Keratinocyte (primary cell): Measurements from ENCODE around the gene RBFOX2. TPM values are rescaled to one million over a fixed set of nuclear protein-coding genes. Genes with fewer than 3 reads are reported as not detected.

Experiments
- DNase-seq: peaks from one replicate; pipeline ENCODE4 v3.0.0-alpha.2; 2011; ENCODE audit warnings: low read depth, missing footprints, low spot score
- FAIRE-seq: peaks from 2 replicates; lab custom pipeline; 2011; peaks lifted over from hg19 to GRCh38; lab: Jason Lieb, UNC
- H2AFZ ChIP-seq: 2 replicates; pipeline ENCODE4 v1.6.0; 2012; ENCODE audit warnings: low read length, control low read depth, inconsistent platforms; ENCODE audit not compliant: control insufficient read depth
- H3K27ac ChIP-seq: 2 replicates; pipeline ENCODE4 v1.5.1; 2011; ENCODE audit warnings: low read length; ENCODE audit not compliant: control insufficient read depth, insufficient read depth
- H3K27me3 ChIP-seq: 3 replicates; pipeline ENCODE4 v1.6.0; 2011; ENCODE audit warnings: low read length; ENCODE audit not compliant: control insufficient read depth, insufficient read depth; ENCODE audit errors: extremely low read depth
- H3K36me3 ChIP-seq, 2 experiments: 2 replicates in 1 of 2; 3 replicates in 1 of 2; pipeline ENCODE4 v1.5.1; 2011; ENCODE audit warnings: low read length in 2 of 2, mild to moderate bottlenecking in 1 of 2; ENCODE audit not compliant: control insufficient read depth in 2 of 2, insufficient read depth in 2 of 2; ENCODE audit errors: extremely low read depth in 1 of 2
- H3K4me1 ChIP-seq: 3 replicates; pipeline ENCODE4 v1.5.1; 2011; ENCODE audit warnings: low read length; ENCODE audit not compliant: control insufficient read depth, insufficient read depth; ENCODE audit errors: extremely low read depth
- H3K4me2 ChIP-seq: 3 replicates; pipeline ENCODE4 v1.6.0; 2011; ENCODE audit warnings: low read depth, low read length; ENCODE audit not compliant: control insufficient read depth, insufficient read depth; ENCODE audit errors: extremely low read depth
- H3K4me3 ChIP-seq, 3 experiments: fragments of 200-600 bp in 1 of 3; sonication (generic) in 1 of 3; 2 replicates in 2 of 3; 3 replicates in 1 of 3; pipeline ENCODE4 v1.5.1; 2011 to 2016; ENCODE audit warnings: low read length in 3 of 3, mild to moderate bottlenecking in 3 of 3, control low read depth in 2 of 3, inconsistent platforms in 1 of 3, low read depth in 1 of 3, mixed read lengths in 1 of 3, mixed run types in 1 of 3, moderate library complexity in 1 of 3; ENCODE audit not compliant: control insufficient read depth in 2 of 3, insufficient read depth in 2 of 3; ENCODE audit errors: extremely low read depth in 1 of 3
- H3K79me2 ChIP-seq: 2 replicates; pipeline ENCODE4 v1.6.0; 2012; ENCODE audit warnings: low read length; ENCODE audit not compliant: control insufficient read depth, insufficient read depth
- H3K9ac ChIP-seq: 3 replicates; pipeline ENCODE4 v1.6.0; 2011; ENCODE audit warnings: low read length; ENCODE audit not compliant: control insufficient read depth, insufficient read depth; ENCODE audit errors: extremely low read depth
- H3K9me1 ChIP-seq: 3 replicates; pipeline ENCODE4 v1.6.0; 2011; ENCODE audit warnings: low read length; ENCODE audit not compliant: control insufficient read depth, insufficient read depth; ENCODE audit errors: extremely low read depth
- H3K9me3 ChIP-seq: 2 replicates; pipeline ENCODE4 v1.5.1; 2012; ENCODE audit warnings: low read depth, low read length; ENCODE audit not compliant: control insufficient read depth
- H4K20me1 ChIP-seq: 3 replicates; pipeline ENCODE4 v1.6.0; 2011; ENCODE audit warnings: low read length; ENCODE audit not compliant: control insufficient read depth, insufficient read depth; ENCODE audit errors: extremely low read depth
- CTCF ChIP-seq, 3 experiments: IDR thresholded peaks in 1 of 3; conservative IDR thresholded peaks in 1 of 3; optimal IDR thresholded peaks in 1 of 3; 2 replicates in 2 of 3; 3 replicates in 1 of 3; pipeline versions ENCODE3 to v1.5.1; 2011; ENCODE audit warnings: low read length in 3 of 3, mild to moderate bottlenecking in 3 of 3, moderate library complexity in 2 of 3, control low read depth in 1 of 3, inconsistent platforms in 1 of 3; ENCODE audit not compliant: insufficient read depth in 2 of 3; ENCODE audit errors: extremely low read depth in 1 of 3
- EZH2 ChIP-seq: IDR thresholded peaks from one replicate; pipeline ENCODE4 v1.6.1; 2012; ENCODE audit warnings: inconsistent platforms, mild to moderate bottlenecking, low read length, moderate library complexity
- dilution Hi-C: fragments of 300-500 bp; cut with MboI; formaldehyde crosslinking; loops from one replicate; pipeline ENCODE4 v1.7.0; 2020; ENCODE audit warnings: low sequenced_read_pairs; ENCODE audit not compliant: extremely low pct_ligation_motif_present
- polyA plus RNA-seq, 5 experiments: library from polyadenylated mRNA; depleted of rRNA in 3 of 5; stranded (reverse) in 3 of 5; stranded (forward) in 1 of 5; unstranded in 1 of 5; fragments of >200 nt; gene quantifications; 1 replicate in 1 of 5; 2 replicates in 3 of 5; 3 replicates in 1 of 5; pipeline versions ENCODE4 v1.2.1 to v1.2.3, GENCODE V29; 2011 to 2012; ENCODE audit warnings: missing spikeins in 2 of 5, low read depth in 1 of 5, low replicate concordance in 1 of 5

The RBFOX2 gene
- polyA plus RNA-seq, 1 donor (not counting 4 experiments of a cell fraction or from before 2014, with no cell fraction given), result 118 TPM

- peak; percentile 94 for FAIRE-seq
- Histone ChIP-seq H3K27ac (peak overlapping the region; percentile 23), H4K20me1 (no peaks in the 10 kb centered on the region)
These were observed 136.4 kb downstream of the RBFOX2 start for GRCh38 chr22:35892192-35892591.

GRCh38 chr22:35891442-35891841 is 137.2 kb downstream of the RBFOX2 start:
- peaks cover 37% of the 10 kb centered on the region for H3K4me1 ChIP-seq
- FAIRE-seq (no peak), DNase-seq (no peak)
- no peak overlapping the region for H2AFZ ChIP-seq
- no peak overlapping the region for H3K4me3 ChIP-seq
- dilution Hi-C loops, result no loop called here
- H3K27ac ChIP-seq, result no peak overlapping the region
- no peak overlapping the region for H3K4me2 ChIP-seq
- H3K9me1 ChIP-seq, result no peaks in the 10 kb centered on the region
- no peak overlapping the region for H3K9ac ChIP-seq
- no peaks in the 10 kb centered on the region for H4K20me1 ChIP-seq
- TF ChIP-seq EZH2, result no peak
- no peak for TF ChIP-seq CTCF (optimal IDR thresholded peaks at IDR 0.05 in 1 of 3, IDR thresholded peaks at IDR 0.05 in 1 of 3, conservative IDR thresholded peaks at IDR 0.05 in 1 of 3; ENCODE audit: extremely low read depth in 1 of 3, insufficient read depth in 2 of 3, low read length in 3 of 3)
- H3K27me3 ChIP-seq, result no peaks in the 10 kb centered on the region
- H3K9me3 ChIP-seq, result no peaks in the 10 kb centered on the region
- H3K36me3 ChIP-seq, result no peaks in the 10 kb centered on the region
- H3K79me2 ChIP-seq, result peaks cover 63% of the 10 kb centered on the region

More at GRCh38 chr22:35892192-35892591, 136.4 kb downstream of the RBFOX2 start:
- dilution Hi-C loops, result no loop called here
- no peak overlapping the region for H2AFZ ChIP-seq
- H3K79me2 ChIP-seq, result peaks cover 64% of the 10 kb centered on the region
- H3K9me3 ChIP-seq, result no peaks in the 10 kb centered on the region
- H3K4me3 ChIP-seq, result peak overlapping the region in 1 of 3 experiments; percentile 12
- H3K27me3 ChIP-seq, result no peaks in the 10 kb centered on the region
- DNase-seq, result no peak
- H3K36me3 ChIP-seq, result no peaks in the 10 kb centered on the region
- peaks cover 44% of the 10 kb centered on the region for H3K4me1 ChIP-seq
- peak overlapping the region; percentile 59 for H3K4me2 ChIP-seq
- TF ChIP-seq CTCF (optimal IDR thresholded peaks at IDR 0.05 in 1 of 3, IDR thresholded peaks at IDR 0.05 in 1 of 3, conservative IDR thresholded peaks at IDR 0.05 in 1 of 3; ENCODE audit: extremely low read depth in 1 of 3, insufficient read depth in 2 of 3, low read length in 3 of 3) (no peak), EZH2 (no peak)
- H3K9ac ChIP-seq, result no peak overlapping the region
- H3K9me1 ChIP-seq, result no peaks in the 10 kb centered on the region
